ENCODE data around the gene TUBB8. TPM values are rescaled to one million over a fixed set of nuclear protein-coding genes. Genes with fewer than 3 reads are reported as not detected.
"Not testable (repeated sequence)": the region's sequence is repeated elsewhere in the genome, so short reads cannot be mapped to it uniquely, and the experiment has no call there.

Gene TUBB8
- total RNA-seq, 2 donors from 2014 or later, result not detected

GRCh38 chr10:83930-84530 lies 34.9 kb upstream of the TUBB8 start:
- H3K36me3 Mint-ChIP-seq (ENCODE audit: insufficient read depth in 2 of 2), result no peaks in the 10 kb centered on the region
- H3K4me3 Mint-ChIP-seq, result no peak overlapping the region
- no peaks in the 10 kb centered on the region for H3K9me3 Mint-ChIP-seq
- H3K4me1 Mint-ChIP-seq (ENCODE audit: low read depth), result no peaks in the 10 kb centered on the region
- H3K27ac Mint-ChIP-seq, result no peak overlapping the region
- DNase-seq (no peak), ATAC-seq (replicated peaks in 1 of 2) (no peak)
- peaks cover 12% of the 10 kb centered on the region for H3K27me3 Mint-ChIP-seq (ENCODE audit: low read depth)

GRCh38 chr10:80477-81105 lies 31.5 kb upstream of the TUBB8 start:
- DNase-seq (no peak), ATAC-seq (replicated peaks in 1 of 2) (no peak)
- no peak overlapping the region for H3K4me3 Mint-ChIP-seq
- H3K9me3 Mint-ChIP-seq, result no peaks in the 10 kb centered on the region
- peaks cover 20% of the 10 kb centered on the region for H3K27me3 Mint-ChIP-seq (ENCODE audit: low read depth)
- H3K27ac Mint-ChIP-seq, result no peak overlapping the region
- H3K4me1 Mint-ChIP-seq (ENCODE audit: low read depth), result no peaks in the 10 kb centered on the region
- no peaks in the 10 kb centered on the region for H3K36me3 Mint-ChIP-seq (ENCODE audit: insufficient read depth in 2 of 2)

- Mint-ChIP-seq H3K4me1 (ENCODE audit: low read depth) (no peaks in the 10 kb centered on the region), H3K4me3 (no peak overlapping the region), H3K27me3 (ENCODE audit: low read depth) (peaks cover 20% of the 10 kb centered on the region), H3K9me3 (no peaks in the 10 kb centered on the region), H3K36me3 (ENCODE audit: insufficient read depth in 2 of 2) (no peaks in the 10 kb centered on the region), H3K27ac (no peak overlapping the region)
- ATAC-seq (replicated peaks in 1 of 2) (no peak), DNase-seq (no peak)
These were observed 30.6 kb upstream of the TUBB8 start for GRCh38 chr10:79532-80215.

- peaks cover 20% of the 10 kb centered on the region for H3K27me3 Mint-ChIP-seq (ENCODE audit: low read depth)
- peaks cover 7% of the 10 kb centered on the region for H3K4me1 Mint-ChIP-seq (ENCODE audit: low read depth)
- H3K27ac Mint-ChIP-seq, result no peak overlapping the region
- no peak for DNase-seq
- H3K9me3 Mint-ChIP-seq, result no peaks in the 10 kb centered on the region
- H3K36me3 Mint-ChIP-seq (ENCODE audit: insufficient read depth in 2 of 2), result no peaks in the 10 kb centered on the region
- H3K4me3 Mint-ChIP-seq, result no peak overlapping the region
- no peak for ATAC-seq (replicated peaks in 1 of 2)
These were observed 29.5 kb upstream of the TUBB8 start for GRCh38 chr10:78556-78955.

- DNase-seq; ATAC-seq (replicated peaks in 1 of 2); H3K27me3 Mint-ChIP-seq (ENCODE audit: low read depth); H3K9me3 Mint-ChIP-seq; H3K4me1 Mint-ChIP-seq (ENCODE audit: low read depth); H3K27ac Mint-ChIP-seq; H3K36me3 Mint-ChIP-seq (ENCODE audit: insufficient read depth in 2 of 2): not testable (repeated sequence)
- H3K4me3 Mint-ChIP-seq, result peak overlapping the region; percentile 85 to 86
These were observed 25.1 kb upstream of the TUBB8 start for GRCh38 chr10:74266-74621.

GRCh38 chr10:73543-74265 lies 24.6 kb upstream of the TUBB8 start:
- H3K36me3 Mint-ChIP-seq (ENCODE audit: insufficient read depth in 2 of 2); H3K9me3 Mint-ChIP-seq; H3K4me1 Mint-ChIP-seq (ENCODE audit: low read depth); H3K27ac Mint-ChIP-seq: not testable (repeated sequence)
- ATAC-seq (replicated peaks in 1 of 2) (peak; percentile 45 to 53), DNase-seq (peak; percentile 43 to 63)
- Mint-ChIP-seq H3K4me3 (peak overlapping the region; percentile 85 to 86), H3K27me3 (ENCODE audit: low read depth) (peaks cover 14% of the 10 kb centered on the region)

- H3K27ac Mint-ChIP-seq; H3K4me1 Mint-ChIP-seq (ENCODE audit: low read depth); H3K36me3 Mint-ChIP-seq (ENCODE audit: insufficient read depth in 2 of 2); H3K9me3 Mint-ChIP-seq; H3K4me3 Mint-ChIP-seq: not testable (repeated sequence)
- H3K27me3 Mint-ChIP-seq (ENCODE audit: low read depth), result peaks cover 20% of the 10 kb centered on the region
- DNase-seq (peak; percentile 12 to 19), ATAC-seq (replicated peaks in 1 of 2) (peak; percentile 93)
These were observed 19.1 kb upstream of the TUBB8 start for GRCh38 chr10:68156-68555.

- H3K27ac Mint-ChIP-seq; H3K9me3 Mint-ChIP-seq; DNase-seq; H3K4me1 Mint-ChIP-seq (ENCODE audit: low read depth); H3K4me3 Mint-ChIP-seq; ATAC-seq (replicated peaks in 1 of 2); H3K36me3 Mint-ChIP-seq (ENCODE audit: insufficient read depth in 2 of 2): not testable (repeated sequence)
- H3K27me3 Mint-ChIP-seq (ENCODE audit: low read depth), result peaks cover 11% of the 10 kb centered on the region
These were observed 830 bp upstream of the TUBB8 start for GRCh38 chr10:49926-50325.

GRCh38 chr10:47864-48263 lies 1.2 kb downstream of the TUBB8 start:
- not testable (repeated sequence) for H3K4me1 Mint-ChIP-seq (ENCODE audit: low read depth); H3K9me3 Mint-ChIP-seq; DNase-seq; H3K27ac Mint-ChIP-seq; H3K4me3 Mint-ChIP-seq; ATAC-seq (replicated peaks in 1 of 2); H3K36me3 Mint-ChIP-seq (ENCODE audit: insufficient read depth in 2 of 2)
- peaks cover 11% of the 10 kb centered on the region for H3K27me3 Mint-ChIP-seq (ENCODE audit: low read depth)

GRCh38 chr10:13315-13635 lies 35.8 kb downstream of the TUBB8 start:
- H3K4me1 Mint-ChIP-seq (ENCODE audit: low read depth); H3K36me3 Mint-ChIP-seq (ENCODE audit: insufficient read depth in 2 of 2); H3K9me3 Mint-ChIP-seq; H3K4me3 Mint-ChIP-seq; H3K27me3 Mint-ChIP-seq (ENCODE audit: low read depth); ATAC-seq (replicated peaks in 1 of 2); DNase-seq; H3K27ac Mint-ChIP-seq: not testable (repeated sequence)

GRCh38 chr10:12444-13314 lies 36.4 kb downstream of the TUBB8 start:
- not testable (repeated sequence) for H3K4me3 Mint-ChIP-seq; H3K36me3 Mint-ChIP-seq (ENCODE audit: insufficient read depth in 2 of 2); H3K4me1 Mint-ChIP-seq (ENCODE audit: low read depth); DNase-seq; H3K9me3 Mint-ChIP-seq; H3K27ac Mint-ChIP-seq; H3K27me3 Mint-ChIP-seq (ENCODE audit: low read depth)
- peak in 1 of 2 donors; percentile 38 for ATAC-seq (replicated peaks in 1 of 2)

GRCh38 chr10:11260-11659 lies 37.8 kb downstream of the TUBB8 start:
- not testable (repeated sequence) for H3K27ac Mint-ChIP-seq; H3K4me3 Mint-ChIP-seq; H3K27me3 Mint-ChIP-seq (ENCODE audit: low read depth); ATAC-seq (replicated peaks in 1 of 2); H3K36me3 Mint-ChIP-seq (ENCODE audit: insufficient read depth in 2 of 2); H3K4me1 Mint-ChIP-seq (ENCODE audit: low read depth); H3K9me3 Mint-ChIP-seq
- peak; percentile 4 to 28 for DNase-seq

Data from activated T-cell treated with anti-CD3 and anti-CD28 coated beads, Interleukin-2, amount 50 U/mL, for 72 hours (primary cell).